Stomach (tissue), 9 donors: ENCODE results near the gene CDC25C. TPM values are rescaled to one million over a fixed set of nuclear protein-coding genes. Genes with fewer than 3 reads are reported as not detected.

Experiments
- DNase-seq, 2 donors: peaks; one replicate each; pipeline versions ENCODE4 v3.0.0 to v3.0.0-alpha.2; 2013 to 2019
- H3K27ac ChIP-seq, 5 donors: fragments of 200-600 bp in 4 of 5; sonication (generic) in 4 of 5; one replicate each; pipeline ENCODE4 v1.5.1; 2013 to 2019; ENCODE audit warnings: mild to moderate bottlenecking in 1 of 5, moderate library complexity in 1 of 5
- H3K27me3 ChIP-seq, 3 donors: fragments of 200-600 bp; sonication (generic); one replicate each; pipeline ENCODE4 v1.5.1; 2017 to 2019; ENCODE audit warnings: mixed run types in 1 of 3
- H3K36me3 ChIP-seq, 4 donors: fragments of 200-600 bp; sonication (generic); 1 replicate in 3 of 4; 2 replicates in 1 of 4; pipeline ENCODE4 v1.5.1; 2016 to 2019
- H3K4me1 ChIP-seq, 4 donors: fragments of 200-600 bp; sonication (generic); one replicate each; pipeline ENCODE4 v1.5.1; 2016 to 2019
- H3K4me3 ChIP-seq, 4 donors: fragments of 200-600 bp; sonication (generic) in 3 of 4; one replicate each; pipeline ENCODE4 v1.5.1; 2016 to 2019; ENCODE audit warnings: mild to moderate bottlenecking in 1 of 4
- H3K9me3 ChIP-seq, 4 donors: fragments of 200-600 bp; sonication (generic); one replicate each; pipeline ENCODE4 v1.5.1; 2016 to 2019
- CTCF ChIP-seq, 7 experiments: fragments of 450-650 bp in 4 of 7; fragments of 200-600 bp in 3 of 7; sonication (generic) in 3 of 7; IDR thresholded peaks; one replicate each; pipeline ENCODE4 v1.5.1; 2016 to 2019; ENCODE audit warnings: antibody characterized with exemption in 7 of 7, control low read depth in 2 of 7, mild to moderate bottlenecking in 1 of 7
- EP300 ChIP-seq: sonication (generic); formaldehyde crosslinking; IDR thresholded peaks from one replicate; pipeline ENCODE4 v1.6.1; 2017; ENCODE audit warnings: antibody characterized with exemption
- POLR2A ChIP-seq, 4 donors: fragments of 450-650 bp; IDR thresholded peaks; one replicate each; pipeline ENCODE4 v1.6.1; 2016; ENCODE audit warnings: antibody characterized with exemption in 4 of 4, control low read depth in 2 of 4, mild to moderate bottlenecking in 1 of 4, moderate library complexity in 1 of 4
- POLR2AphosphoS5 ChIP-seq, 3 donors: sonication (generic); formaldehyde crosslinking; IDR thresholded peaks; one replicate each; pipeline ENCODE4 v1.6.1; 2016; ENCODE audit warnings: antibody characterized with exemption in 3 of 3
- WGBS, 5 donors: extraction: QIAGEN DNeasy Blood & Tissue Kit in 3 of 5; methylation state at CpG; one replicate each; pipeline versions ENCODE4 v1.1.5 to v1.1.7; 2013 to 2018; 5-methylcytosine and 5-hydroxymethylcytosine counted together
- intact Hi-C: fragments of 100-400 bp; cut with DNase I; formaldehyde crosslinking; loops from one replicate; pipeline ENCODE4 v1.15.1; 2023; ENCODE audit warnings: low total_unique reads
- polyA plus RNA-seq, 3 donors: library from polyadenylated mRNA; stranded (reverse); fragments of 200-250 nt; gene quantifications; one replicate each; pipeline ENCODE4 v1.2.3, GENCODE V29; 2013
- total RNA-seq, 5 donors: library from RNA; depleted of rRNA; stranded (reverse); fragments of >200 nt; gene quantifications; one replicate each; pipeline versions ENCODE4 v1.1.0 to v1.2.3, GENCODE V29; 2014 to 2016
- donor health status: healthy with polysubstance abuse.
- donor health status: Bipolar disorder and iron deficiency.
- donor health status: healthy.

CDC25C gene
- total and polyA plus RNA-seq, 8 donors: 0.75 to 4.1 (median 2.1) TPM; not detected in 3

GRCh38 chr5:138264183-138264582, 67.4 kb downstream of the CDC25C start:
- Histone ChIP-seq H3K9me3 (no peaks in the 10 kb centered on the region), H3K4me1 (no peaks in the 10 kb centered on the region), H3K27ac (no peak overlapping the region), H3K4me3 (no peak overlapping the region), H3K36me3 (no peaks in the 10 kb centered on the region), H3K27me3 (peaks cover 0 to 12% (median 0%) of the 10 kb centered on the region in 3 donors)
- intact Hi-C loops: no loop called here
- TF ChIP-seq EP300 (no peak), POLR2AphosphoS5 (IDR thresholded peaks at IDR 0.05) (no peak), POLR2A (IDR thresholded peaks at IDR 0.05) (no peak), CTCF (IDR thresholded peaks at IDR 0.05) (no peak)
- no peak for DNase-seq
- WGBS, 5 donors: 90 to 97% (median 92%) methylated on average over 8 of the region's 8 CpGs

- WGBS, 5 donors: 70 to 86% (median 78%) methylated on average over 3 of the region's 3 CpGs
- Histone ChIP-seq H3K4me1 (no peaks in the 10 kb centered on the region), H3K27ac (no peak overlapping the region), H3K36me3 (no peaks in the 10 kb centered on the region), H3K9me3 (no peaks in the 10 kb centered on the region), H3K27me3 (peaks cover 0 to 12% (median 0%) of the 10 kb centered on the region in 3 donors), H3K4me3 (no peak overlapping the region)
- intact Hi-C loops: no loop called here
- TF ChIP-seq EP300 (no peak), POLR2AphosphoS5 (IDR thresholded peaks at IDR 0.05) (no peak), CTCF (IDR thresholded peaks at IDR 0.05) (no peak)
- DNase-seq: no peak
These were observed 68.0 kb downstream of the CDC25C start for GRCh38 chr5:138263581-138263980.

- TF ChIP-seq POLR2A (IDR thresholded peaks at IDR 0.05): no peak
- TF ChIP-seq CTCF (IDR thresholded peaks at IDR 0.05): no peak
- TF ChIP-seq POLR2AphosphoS5 (IDR thresholded peaks at IDR 0.05): no peak
- no peak for TF ChIP-seq EP300
- H3K27me3 ChIP-seq: peaks cover 0 to 6% (median 0%) of the 10 kb centered on the region in 3 donors
- no peak for DNase-seq
- no peak overlapping the region for H3K27ac ChIP-seq
- H3K9me3 ChIP-seq: no peaks in the 10 kb centered on the region
- WGBS, 5 donors: 64 to 81% (median 64%) methylated on average over 4 of the region's 4 CpGs
- intact Hi-C loops: no loop called here
- H3K36me3 ChIP-seq: no peaks in the 10 kb centered on the region
- H3K4me3 ChIP-seq: no peak overlapping the region
- no peaks in the 10 kb centered on the region for H3K4me1 ChIP-seq
These were observed 72.8 kb downstream of the CDC25C start for GRCh38 chr5:138258704-138259292.

- no peaks in the 10 kb centered on the region for H3K36me3 ChIP-seq
- H3K27ac ChIP-seq: no peak overlapping the region
- intact Hi-C loops: no loop called here
- H3K9me3 ChIP-seq: no peaks in the 10 kb centered on the region
- H3K4me1 ChIP-seq: no peaks in the 10 kb centered on the region
- no peak for DNase-seq
- WGBS, 5 donors: 63 to 70% (median 68%) methylated on average over 18 to 29 of the region's 29 CpGs
- TF ChIP-seq EP300 (no peak), POLR2AphosphoS5 (IDR thresholded peaks at IDR 0.05) (no peak), CTCF (IDR thresholded peaks at IDR 0.05) (no peak), POLR2A (IDR thresholded peaks at IDR 0.05) (no peak)
- peaks cover 0 to 6% (median 0%) of the 10 kb centered on the region in 3 donors for H3K27me3 ChIP-seq
- no peak overlapping the region for H3K4me3 ChIP-seq
These were observed 74.0 kb downstream of the CDC25C start for GRCh38 chr5:138257583-138257982.
